MM.1S (cell line): ENCODE measurements around the gene CFAP73.

ENCODE experiments used
- EZH2 ChIP-seq: fragments of 300-600 bp; sonication (generic); optimal IDR thresholded peaks from 2 replicates; pipeline ENCODE3; 2017; ENCODE audit warnings: low read depth, mild to moderate bottlenecking, antibody characterized with exemption, low read length, mixed read lengths
- TF ChIP-seq, protein P1 (sequence below): fragments of 300-600 bp; sonication (generic); IDR thresholded peaks from 2 replicates; pipeline ENCODE4 v1.5.1; 2016; ENCODE audit warnings: antibody characterized with exemption, low read length, mixed read lengths

DNA sequence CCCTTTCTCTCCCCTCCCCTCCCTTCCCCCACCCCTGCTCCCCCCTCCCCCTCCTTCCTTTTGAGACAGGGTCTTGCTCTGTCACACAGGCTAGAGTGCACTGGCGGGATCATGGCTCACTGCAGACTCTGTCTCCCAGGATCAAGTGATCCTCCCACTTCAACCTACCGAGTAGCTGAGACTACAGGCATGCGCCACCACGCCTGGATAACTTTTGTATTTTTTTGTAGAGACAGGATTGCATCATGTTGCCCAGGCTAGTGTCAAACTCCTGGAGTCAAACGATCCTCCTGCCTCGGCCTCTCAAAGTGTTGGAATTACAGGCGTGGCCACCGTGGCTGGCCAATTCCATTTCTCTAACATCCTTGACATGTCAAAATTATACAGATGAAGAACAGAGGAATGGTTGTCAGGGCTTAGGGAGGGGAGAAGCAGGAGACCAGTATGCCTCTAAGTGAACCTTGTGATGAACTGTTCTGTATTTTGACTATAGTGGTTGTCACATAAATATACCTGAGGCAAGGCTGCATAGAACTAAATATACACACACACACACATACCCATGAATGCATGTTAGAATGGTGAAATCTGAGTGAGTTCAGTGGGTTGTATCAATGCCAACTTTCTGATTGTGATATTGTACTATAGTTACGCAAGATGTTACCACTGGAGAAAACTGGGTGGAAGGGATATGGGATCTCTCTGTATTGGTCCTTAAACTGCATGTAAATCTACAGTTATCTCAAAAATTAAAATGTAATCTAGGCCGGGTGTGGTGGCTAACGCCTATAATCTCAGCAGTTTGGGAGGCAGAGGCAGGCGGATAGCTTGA, 3.6 kb upstream of the CFAP73 start:
- TF ChIP-seq EZH2: no peak
- TF ChIP-seq, protein P1, sequence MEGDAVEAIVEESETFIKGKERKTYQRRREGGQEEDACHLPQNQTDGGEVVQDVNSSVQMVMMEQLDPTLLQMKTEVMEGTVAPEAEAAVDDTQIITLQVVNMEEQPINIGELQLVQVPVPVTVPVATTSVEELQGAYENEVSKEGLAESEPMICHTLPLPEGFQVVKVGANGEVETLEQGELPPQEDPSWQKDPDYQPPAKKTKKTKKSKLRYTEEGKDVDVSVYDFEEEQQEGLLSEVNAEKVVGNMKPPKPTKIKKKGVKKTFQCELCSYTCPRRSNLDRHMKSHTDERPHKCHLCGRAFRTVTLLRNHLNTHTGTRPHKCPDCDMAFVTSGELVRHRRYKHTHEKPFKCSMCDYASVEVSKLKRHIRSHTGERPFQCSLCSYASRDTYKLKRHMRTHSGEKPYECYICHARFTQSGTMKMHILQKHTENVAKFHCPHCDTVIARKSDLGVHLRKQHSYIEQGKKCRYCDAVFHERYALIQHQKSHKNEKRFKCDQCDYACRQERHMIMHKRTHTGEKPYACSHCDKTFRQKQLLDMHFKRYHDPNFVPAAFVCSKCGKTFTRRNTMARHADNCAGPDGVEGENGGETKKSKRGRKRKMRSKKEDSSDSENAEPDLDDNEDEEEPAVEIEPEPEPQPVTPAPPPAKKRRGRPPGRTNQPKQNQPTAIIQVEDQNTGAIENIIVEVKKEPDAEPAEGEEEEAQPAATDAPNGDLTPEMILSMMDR: no peak
